Mesenteric fat pad (tissue), 1 donor: ENCODE results near the gene TTI1. TPM values are rescaled to one million over a fixed set of nuclear protein-coding genes. Genes with fewer than 3 reads are reported as not detected.

Experiments used
- DNase-seq: peaks from one replicate; pipeline ENCODE4 v3.0.0-alpha.2; 2020; ENCODE audit warnings: low spot score
- total RNA-seq: library from RNA; stranded (reverse); fragmentation: NEBNext Ultra II Directional; extraction: Animal tissue kit (Norgen Biotek cat#: 25700); gene quantifications from one replicate; pipeline ENCODE4 v1.2.1, GENCODE V29; 2021
- donor health status: DM: yes; HTN: yes; CAD: no.

Gene TTI1
- total RNA-seq, 1 donor from 2014 or later = 10.9 TPM

DNA sequence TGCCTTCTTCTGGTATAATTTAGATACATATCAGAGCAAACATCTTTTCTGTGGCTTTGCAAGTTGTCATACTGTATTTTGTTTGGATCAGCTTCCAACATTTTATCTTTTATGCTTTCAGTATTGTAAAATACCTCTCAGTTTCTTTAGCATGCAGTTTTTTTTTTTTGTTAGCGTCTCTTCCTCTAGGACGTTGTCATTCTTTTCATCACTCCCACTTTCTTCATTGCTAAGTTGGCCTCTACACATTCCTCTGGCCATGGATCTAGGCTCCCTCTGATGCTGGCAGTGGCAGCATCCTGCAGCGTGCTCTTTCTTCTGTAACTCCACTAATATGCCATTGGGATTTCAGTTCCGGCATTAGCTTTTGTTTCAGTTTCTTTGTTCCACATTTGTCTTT lies 22.0 kb upstream of the TTI1 start:
- no peak for DNase-seq

DNA sequence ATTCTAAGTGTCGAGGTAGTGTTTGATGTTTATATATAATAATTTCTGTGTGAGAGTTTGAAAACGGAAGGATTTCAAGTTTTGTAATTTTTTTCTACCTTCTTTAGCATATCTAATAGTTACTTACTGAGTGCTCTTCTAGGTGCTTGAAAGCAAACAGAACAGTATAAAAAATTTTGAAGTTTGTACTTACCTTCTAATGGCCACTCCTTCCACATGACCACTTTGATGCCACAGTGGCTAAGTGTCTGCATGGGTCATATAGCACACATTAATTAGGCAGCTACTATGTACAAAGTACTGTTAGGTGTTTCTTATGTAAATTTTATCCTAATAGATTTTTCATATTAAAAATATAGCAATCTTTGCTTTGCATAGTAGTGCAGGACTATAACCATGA lies 21.4 kb upstream of the TTI1 start:
- no peak for DNase-seq

DNA sequence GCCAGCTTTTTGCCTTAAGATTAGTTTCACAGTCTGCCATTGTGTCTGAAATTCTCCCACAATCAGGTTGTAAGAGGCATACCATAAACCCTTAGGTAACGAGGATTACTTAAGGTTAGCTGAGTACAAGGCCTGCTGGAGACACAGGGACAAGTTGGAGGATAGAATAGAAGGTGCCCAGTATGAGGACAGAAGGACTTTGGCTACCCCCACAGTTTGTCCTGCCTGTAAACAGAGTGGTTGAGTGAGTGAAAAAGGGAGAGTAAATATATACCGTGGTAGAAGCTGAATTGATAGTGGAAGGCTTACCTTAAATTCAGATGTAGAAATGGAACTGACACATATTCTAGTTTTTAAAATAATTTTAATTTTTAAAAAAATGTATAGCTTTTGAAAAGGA lies 19.6 kb upstream of the TTI1 start:
- no peak for DNase-seq

DNA sequence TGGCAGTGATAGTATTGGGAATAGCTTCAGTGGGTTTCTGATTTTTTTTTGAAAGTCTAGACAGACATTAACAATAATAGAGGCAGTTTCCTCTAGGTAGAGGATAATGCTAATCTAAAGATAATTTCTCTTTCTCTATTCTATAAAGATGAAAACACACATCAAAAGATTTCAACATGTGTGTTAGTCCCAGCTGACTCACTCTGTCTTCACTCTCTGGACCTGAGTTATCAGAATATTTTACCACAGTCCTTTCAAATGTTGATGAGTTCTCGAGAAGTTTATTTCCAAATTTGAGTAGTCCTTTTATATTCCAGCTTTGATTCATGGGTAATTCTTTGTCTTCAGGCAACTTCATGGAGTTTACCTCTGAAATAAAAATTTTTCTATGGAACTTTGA lies 17.4 kb upstream of the TTI1 start:
- DNase-seq = no peak

DNA sequence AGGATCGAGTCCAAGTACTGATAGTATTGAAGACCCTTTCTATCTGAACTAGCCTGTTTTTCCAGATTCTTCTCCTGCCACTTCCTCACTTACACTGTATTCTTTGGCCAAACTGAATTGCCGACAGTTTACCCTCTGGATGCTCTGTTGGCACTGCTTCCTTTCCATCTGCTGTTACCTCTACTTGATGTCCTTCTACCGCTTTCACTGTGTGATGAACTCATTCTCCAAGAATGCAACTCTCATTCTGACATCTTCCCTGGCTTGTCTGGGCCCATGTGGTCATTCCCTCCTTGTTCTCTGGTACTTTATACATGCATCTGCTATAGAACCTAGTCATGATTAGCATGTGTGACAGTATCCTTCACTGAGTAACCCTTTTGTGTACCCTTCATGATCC lies 16.5 kb upstream of the TTI1 start:
- DNase-seq = no peak

DNA sequence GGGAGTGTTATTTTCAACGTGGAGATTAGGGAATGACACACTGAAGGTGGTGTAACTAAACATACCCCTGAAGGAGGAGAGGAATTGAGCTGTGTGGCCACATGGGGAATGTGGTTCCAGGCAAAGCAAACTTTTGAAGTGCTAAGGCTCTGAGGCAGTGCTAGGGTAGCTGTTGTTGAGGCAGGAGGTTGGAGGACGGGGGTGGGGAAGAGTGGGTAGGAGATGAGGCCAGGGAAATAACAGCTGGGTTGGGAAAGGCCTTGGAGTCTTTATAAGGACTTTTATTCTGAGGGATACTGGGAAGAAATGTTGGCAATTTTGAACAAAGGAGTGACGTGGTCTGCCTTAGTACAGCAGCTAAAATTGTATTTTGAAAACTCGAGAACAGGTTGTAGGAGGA lies 13.3 kb upstream of the TTI1 start:
- DNase-seq = no peak

DNA sequence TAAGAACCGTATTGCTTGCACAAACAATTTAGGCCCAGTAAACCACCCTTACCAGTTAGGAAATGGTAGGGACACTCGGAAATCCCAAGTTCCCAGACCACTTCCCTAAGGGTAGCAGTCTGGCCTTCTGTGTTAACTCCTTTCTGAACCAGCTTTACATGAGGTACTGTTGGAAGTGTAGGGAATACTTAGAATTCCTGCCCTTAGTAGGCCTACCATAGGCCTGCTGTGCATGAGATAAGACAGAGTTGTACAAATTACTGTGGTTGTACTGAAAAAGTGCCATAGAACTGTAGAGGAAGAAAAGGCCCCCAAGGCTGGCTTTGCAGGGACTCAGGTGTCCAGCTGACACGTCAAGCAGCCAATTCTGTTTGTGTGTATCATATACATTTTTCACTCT lies 11.4 kb upstream of the TTI1 start:
- no peak for DNase-seq

DNA sequence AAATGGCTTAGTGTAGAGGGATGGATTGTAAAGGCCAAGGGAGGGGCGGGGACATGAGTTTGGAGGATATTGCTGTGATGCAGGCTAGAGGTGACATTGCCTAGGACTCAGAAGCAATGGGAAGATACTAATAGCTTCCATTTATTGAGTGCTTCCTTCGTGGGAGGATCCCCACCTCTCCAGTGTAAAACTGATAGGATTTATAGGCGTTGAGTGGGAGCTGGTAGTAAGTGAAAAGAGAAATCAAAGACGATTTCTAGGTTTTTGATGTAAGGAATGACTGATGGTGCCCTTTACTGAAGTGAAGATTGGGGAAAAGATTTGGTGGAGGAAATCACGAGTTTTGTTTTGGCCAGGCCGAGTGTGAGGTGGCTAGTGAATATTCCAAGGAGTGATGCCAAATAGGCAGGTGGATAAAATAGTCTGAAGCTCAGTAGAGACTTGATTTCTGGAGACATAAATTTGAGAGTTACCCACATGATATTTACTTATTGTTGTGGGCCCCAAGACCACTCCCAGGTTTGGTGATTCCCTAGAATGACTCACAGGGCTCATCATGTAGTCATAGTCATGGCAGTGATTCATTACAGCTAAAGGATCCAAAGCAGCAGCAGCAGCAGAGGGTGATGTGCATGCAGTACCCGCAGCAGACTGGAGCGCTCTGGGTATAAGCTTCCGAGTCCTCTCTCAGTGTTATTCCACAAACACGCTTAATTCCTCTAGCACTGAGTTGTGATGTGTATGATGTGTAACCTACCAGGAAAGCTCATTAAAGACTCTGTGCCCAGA lies 10.4 kb upstream of the TTI1 start:
- no peak for DNase-seq

DNA sequence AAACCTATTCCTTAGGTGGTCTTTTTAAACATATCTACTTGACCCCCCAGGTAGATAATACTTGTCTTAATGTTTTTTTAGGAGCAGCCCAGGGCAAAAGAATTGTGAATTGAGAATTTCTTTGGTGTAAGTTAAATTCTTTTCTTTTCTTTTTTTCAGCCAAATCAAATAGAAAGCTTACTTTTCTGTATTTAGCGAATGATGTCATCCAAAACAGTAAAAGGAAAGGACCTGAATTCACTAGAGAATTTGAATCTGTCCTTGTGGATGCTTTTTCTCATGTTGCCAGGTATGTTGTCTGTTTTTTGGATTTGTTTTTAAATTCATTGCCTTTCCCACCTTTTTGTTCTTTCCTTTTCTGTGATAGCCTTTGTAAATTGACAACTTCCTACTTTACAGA lies 7.0 kb upstream of the TTI1 start:
- no peak for DNase-seq

DNA sequence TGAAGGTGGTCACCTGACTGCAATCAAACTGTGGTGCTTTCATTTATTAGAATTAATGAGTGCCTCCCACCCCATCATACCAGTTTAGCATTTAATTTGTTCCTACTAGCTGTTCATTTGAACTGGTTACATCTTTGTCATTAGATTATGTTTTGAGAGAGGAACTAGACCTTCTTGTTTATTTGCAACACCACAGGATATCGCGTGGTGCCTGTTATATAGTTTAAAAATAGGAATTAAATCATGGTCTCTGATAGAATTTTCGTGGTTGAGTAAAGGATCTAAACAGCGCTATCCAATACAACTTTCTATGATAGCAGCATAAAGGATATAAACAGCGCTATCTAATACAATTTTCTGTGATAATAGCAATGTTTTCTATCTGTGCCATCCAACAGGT lies 3.1 kb upstream of the TTI1 start:
- no peak for DNase-seq

DNA sequence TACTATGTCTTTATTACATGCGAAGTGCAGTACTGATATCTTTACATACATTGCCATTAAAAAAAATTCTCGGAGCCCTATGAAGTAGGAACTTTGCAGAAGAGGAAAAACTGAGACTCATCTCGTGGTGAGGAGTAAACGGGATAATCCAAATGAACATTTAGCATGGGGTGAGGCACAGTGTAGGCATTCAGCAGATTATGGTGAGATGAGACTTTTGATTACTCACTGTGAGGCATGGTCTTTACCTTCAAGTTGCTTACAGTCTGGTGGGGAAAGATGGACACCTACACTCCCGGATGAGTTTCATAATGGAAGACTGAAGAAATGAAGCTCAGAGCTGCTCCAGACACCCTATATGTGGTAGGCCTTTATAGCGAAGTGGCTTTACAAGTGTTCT lies 1.7 kb upstream of the TTI1 start:
- no peak for DNase-seq

DNA sequence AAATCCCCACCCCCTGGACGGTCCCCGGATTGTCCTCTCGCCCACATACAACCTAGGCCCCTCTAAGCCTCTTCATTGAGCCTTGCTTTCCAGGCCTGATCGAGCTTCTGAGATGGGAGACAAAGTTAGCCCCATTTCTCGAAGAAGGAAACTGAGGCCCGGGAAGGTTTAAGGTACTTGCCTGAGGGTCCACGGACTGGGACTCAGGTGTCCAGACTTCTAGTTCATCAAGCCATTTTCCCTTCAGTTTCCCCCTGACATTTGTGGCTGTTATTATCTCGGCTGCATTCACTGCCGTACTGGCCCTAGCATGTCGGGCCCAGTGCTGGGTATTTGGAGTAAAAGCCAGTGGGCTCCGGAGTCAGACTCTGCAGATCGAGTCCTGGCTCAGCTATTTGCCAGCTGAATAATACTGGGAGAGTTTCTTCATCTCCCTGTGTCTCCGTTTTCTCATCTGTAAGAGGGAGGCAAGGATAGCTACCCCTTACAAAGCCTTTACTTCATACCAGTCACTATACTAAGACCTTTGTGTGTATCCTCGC lies 923 bp upstream of the TTI1 start:
- DNase-seq = no peak

DNA sequence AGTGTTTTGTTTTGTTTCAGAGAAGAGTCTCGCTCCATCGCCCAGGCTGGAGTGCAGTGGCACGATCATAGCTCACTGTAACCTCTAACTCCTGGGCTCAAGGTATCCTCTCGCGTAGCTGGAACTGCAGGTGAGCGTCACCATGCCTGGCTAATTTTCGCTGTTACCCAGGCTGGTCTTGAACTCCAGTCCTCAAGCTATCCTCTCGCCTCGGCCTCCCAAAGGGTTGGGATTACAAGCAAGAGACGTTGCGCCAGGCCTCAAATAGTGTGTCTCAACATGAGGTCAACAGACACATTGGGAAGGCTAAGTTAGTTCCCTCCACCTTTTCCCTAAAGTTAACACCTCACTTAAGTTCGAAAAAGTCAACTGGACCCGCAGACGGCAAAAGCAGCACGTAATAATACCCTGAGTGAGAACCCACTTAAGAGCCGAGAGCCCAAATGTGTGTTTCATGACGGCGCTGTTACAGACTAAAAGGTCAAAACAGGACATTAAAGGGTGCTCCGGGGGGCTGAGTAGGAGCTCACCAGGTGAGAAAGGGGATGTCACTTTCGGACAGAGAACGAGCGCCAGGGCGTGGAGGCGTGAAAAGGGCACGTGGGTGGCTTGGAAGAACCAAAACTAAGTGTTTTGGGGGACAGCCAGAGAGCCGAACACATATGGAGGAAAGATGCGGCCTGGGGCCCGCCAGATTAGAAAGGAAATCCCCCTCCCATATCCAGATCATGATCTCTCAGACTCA lies 499 bp downstream of the TTI1 start:
- no peak for DNase-seq

DNA sequence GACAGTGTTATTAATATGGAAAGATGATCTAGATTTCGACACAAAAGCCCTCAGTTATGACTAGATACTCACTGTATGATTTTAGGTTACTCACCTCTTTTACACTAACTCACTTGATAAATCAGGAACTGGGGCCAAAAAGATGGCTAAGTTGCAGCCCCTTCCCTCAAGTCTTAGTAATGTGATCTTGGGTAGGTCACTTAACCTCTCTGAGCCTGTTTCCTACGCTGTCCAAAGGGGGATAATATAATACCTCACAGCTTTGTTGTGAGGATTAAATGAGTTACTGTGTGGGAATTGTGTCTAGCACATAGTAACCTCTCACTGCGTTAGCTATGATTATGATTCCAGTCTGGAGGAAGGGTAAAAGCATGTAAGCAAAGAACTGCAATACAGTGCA lies 1.3 kb downstream of the TTI1 start:
- DNase-seq = no peak

DNA sequence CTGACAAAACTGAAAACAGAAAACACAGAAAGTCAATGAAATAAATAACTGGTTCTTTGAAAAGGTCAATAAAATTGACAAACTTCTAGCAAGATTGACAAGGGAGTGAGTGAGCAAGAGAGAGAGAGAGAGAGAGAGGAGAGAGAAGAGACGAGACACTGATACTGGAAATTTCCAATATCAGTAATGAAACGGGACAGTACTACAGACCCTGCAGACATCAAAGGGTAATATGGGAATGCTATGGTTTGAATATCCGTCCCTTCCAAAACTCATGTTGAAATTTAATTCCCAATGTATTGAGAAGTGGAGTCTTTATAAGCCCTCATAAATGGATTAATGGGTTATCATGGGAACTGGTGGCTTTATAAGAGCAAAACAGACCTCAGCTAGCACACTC lies 3.8 kb downstream of the TTI1 start:
- DNase-seq = no peak

DNA sequence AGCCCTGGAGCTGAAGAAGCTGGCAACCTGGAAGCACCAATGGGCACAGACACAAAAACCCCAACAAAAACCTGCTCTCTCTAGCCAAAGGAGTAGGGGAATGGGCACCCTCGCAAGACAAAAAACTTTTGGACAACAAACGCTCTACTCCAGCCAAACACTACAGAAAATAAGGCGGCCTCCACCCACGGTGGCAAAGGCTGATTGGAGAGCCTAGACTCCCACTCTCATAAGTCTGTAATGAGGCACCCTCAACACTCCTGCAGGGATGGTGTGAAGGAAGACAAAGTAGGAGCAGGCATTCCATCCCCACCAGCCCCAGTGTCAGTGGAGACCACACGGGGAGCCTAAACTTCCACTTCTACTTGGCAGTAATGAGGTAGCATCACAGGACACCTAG lies 8.8 kb downstream of the TTI1 start:
- no peak for DNase-seq

DNA sequence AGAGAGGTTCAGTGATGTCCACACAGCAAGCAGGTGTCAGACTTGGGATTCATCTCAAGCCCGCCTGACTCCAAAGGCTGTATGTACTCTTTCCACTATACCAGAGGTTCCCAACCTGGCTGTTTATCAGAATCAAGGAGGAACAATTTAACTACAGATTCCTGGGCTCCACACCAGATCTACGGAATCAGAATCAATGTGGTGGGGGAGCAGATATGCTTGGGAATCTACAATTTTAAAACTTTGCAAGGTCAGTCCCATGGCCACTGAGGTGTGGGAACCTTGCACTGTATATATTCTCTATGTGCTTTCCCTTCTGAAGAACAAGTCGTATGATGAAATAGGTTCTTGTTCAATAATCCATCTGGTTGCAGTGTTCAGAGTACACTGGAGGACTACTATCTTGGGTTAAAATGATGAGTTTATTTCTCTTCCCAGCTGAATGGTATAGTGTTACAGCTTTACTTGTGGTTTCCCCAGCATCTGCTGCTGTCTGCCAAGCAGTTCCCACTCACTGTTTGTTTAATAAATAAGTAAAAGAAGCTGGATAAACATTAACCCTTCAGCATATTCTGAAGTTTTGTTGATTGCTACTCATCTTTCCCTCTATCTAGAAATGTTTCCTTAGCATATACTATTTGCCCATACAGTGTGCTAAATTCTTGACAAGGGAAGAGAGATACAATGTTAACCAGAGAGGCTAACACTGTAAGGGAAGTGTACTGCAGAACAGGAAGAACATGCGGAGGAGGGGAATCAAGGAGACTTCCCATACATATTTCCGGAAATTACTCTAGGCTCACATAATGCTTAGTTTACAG lies 9.9 kb downstream of the TTI1 start:
- DNase-seq = no peak

DNA sequence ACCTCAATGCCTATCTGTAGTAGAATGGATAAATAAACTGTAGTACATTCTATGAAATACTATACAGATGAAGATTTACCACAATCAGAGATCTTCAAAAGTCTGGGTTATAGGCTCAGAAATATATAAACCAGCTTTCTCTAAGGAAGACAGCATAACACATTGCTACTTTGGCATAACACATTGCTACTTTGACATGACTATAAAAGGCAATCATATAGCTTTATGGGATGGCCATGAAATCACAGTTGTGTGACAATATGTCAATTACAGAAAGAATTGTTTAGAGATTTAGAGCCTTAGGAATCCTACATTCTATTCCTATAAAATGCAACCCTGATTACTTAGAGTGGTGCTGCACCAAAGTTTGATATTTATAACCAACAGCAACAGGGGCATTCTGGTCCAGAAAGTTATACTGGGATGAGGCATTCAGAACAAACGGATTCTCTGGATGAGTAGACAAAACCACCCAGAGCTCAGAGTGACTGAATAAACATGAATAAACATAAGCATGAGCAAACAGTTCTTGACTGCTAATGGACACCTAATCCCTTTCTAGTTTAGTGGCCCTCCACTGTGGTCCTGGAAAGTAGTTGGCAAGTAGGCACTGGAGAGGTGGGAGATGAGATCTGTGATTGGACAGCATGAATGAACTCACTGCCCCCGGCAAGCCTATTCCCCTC lies 12.0 kb downstream of the TTI1 start:
- no peak for DNase-seq

DNA sequence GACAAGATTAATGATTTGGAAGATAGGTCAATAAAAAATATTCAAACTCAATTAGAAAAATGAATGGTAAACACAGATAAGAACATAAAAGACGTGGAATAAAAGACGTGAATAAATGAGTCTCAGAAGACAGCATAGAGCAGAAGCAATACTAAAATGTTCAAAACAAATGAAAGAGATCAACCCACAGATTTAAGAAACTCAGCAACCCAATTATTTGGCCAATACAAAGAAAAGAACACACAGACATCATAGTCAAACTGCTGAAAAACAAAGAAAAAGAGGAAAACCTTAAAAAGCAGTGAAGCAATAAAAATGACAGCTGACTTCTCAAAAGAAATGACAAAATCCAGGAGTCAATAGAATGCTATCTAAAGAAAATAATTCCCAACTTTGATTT lies 14.9 kb downstream of the TTI1 start:
- no peak for DNase-seq

DNA sequence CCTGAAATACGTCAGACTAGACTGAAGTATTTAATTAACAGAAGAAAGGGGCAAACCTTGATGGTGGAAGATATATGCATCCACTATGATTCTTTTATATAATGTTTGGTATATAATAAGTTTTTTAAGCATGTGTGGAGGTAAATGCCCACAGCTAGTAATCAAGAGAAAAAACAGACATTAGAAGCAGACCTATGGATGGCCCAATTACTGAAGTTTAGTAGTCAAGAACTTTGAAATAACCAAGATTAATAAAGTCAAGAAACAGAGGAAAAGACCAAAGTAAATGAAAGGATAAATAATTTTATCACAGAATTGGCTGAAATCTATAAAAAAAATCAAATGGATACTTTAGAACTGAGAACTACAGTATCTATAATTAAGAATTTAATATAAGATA lies 15.3 kb downstream of the TTI1 start:
- no peak for DNase-seq

DNA sequence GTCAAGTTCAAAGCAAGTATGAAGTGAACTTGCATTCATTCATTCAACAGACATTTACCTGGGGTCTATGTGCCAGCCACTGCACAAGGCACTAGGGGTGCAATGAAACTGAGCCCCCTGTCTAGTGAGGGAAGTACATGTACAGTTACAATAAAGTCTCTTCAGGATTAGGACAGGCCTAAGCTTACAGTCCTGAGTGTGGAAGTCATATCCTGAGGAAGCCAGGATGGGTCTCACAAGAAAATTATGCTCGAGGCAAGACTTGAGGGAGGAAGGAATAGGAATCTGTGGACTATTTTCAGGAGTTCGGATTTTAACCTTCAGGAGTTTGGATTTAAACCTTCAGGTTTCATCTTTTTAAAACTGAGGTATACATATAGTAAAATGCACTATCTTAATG lies 19.4 kb downstream of the TTI1 start:
- DNase-seq = no peak
